Measurements from ENCODE around the gene RAET1G.
"Not testable (repeated sequence)": the region's sequence is repeated elsewhere in the genome, so short reads cannot be mapped to it uniquely, and the experiment has no call there.

DNA sequence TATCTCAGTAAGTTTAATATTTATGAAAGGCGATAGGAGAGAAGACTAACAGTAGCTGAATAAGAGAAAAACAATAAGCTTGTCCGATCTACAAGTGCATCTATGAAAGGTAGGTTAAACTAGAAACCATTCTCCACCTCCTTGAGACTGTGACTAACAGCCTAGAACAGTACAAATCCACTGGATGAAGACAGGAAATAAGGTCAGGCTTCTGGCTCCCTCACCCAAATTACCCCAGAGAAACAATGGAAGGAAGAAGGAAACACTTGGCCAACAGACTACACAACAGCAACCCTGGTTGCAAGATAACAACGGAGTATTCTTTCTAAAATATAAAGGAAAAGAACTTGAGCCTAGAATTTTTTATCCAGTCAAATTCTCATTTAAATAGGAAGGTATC is 35.2 kb upstream of the RAET1G start:
- TF ChIP-seq, protein P1, sequence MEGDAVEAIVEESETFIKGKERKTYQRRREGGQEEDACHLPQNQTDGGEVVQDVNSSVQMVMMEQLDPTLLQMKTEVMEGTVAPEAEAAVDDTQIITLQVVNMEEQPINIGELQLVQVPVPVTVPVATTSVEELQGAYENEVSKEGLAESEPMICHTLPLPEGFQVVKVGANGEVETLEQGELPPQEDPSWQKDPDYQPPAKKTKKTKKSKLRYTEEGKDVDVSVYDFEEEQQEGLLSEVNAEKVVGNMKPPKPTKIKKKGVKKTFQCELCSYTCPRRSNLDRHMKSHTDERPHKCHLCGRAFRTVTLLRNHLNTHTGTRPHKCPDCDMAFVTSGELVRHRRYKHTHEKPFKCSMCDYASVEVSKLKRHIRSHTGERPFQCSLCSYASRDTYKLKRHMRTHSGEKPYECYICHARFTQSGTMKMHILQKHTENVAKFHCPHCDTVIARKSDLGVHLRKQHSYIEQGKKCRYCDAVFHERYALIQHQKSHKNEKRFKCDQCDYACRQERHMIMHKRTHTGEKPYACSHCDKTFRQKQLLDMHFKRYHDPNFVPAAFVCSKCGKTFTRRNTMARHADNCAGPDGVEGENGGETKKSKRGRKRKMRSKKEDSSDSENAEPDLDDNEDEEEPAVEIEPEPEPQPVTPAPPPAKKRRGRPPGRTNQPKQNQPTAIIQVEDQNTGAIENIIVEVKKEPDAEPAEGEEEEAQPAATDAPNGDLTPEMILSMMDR (IDR thresholded peaks at IDR 0.05) = not testable (repeated sequence)
- TF ChIP-seq EZH2phosphoT487 (IDR thresholded peaks at IDR 0.05; ENCODE audit: borderline replicate concordance, low read depth); EP300 (IDR thresholded peaks at IDR 0.05; ENCODE audit: borderline replicate concordance in 1 of 2, low read depth in 1 of 2, low read length in 1 of 2); CHD2 (IDR thresholded peaks at IDR 0.05; ENCODE audit: low read length, partially characterized antibody); MXI1 (IDR thresholded peaks at IDR 0.05; ENCODE audit: low read depth, low read length); FOXM1 (IDR thresholded peaks at IDR 0.05; ENCODE audit: low read depth); ELF1 (IDR thresholded peaks at IDR 0.05); SMC3 (IDR thresholded peaks at IDR 0.05; ENCODE audit: low read depth, low read length); POLR2AphosphoS5 (IDR thresholded peaks at IDR 0.05; ENCODE audit: low read depth, low read length); TAF1 (IDR thresholded peaks at IDR 0.05; ENCODE audit: borderline replicate concordance, low read depth, low read length); FOXJ3 (CRISPR knock-in tag; IDR thresholded peaks at IDR 0.05): not testable (repeated sequence)
- TF ChIP-seq, protein P2, sequence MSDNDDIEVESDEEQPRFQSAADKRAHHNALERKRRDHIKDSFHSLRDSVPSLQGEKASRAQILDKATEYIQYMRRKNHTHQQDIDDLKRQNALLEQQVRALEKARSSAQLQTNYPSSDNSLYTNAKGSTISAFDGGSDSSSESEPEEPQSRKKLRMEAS (IDR thresholded peaks at IDR 0.05; ENCODE audit: low read depth) = not testable (repeated sequence)
- TF ChIP-seq, protein P3, sequence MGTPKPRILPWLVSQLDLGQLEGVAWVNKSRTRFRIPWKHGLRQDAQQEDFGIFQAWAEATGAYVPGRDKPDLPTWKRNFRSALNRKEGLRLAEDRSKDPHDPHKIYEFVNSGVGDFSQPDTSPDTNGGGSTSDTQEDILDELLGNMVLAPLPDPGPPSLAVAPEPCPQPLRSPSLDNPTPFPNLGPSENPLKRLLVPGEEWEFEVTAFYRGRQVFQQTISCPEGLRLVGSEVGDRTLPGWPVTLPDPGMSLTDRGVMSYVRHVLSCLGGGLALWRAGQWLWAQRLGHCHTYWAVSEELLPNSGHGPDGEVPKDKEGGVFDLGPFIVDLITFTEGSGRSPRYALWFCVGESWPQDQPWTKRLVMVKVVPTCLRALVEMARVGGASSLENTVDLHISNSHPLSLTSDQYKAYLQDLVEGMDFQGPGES (IDR thresholded peaks at IDR 0.05; ENCODE audit: low read depth, low read length) = not testable (repeated sequence)

Measured in SK-N-SH (cell line).